HepG2 (cell line): Measurements from ENCODE around the gene MT4. TPM values are rescaled to one million over a fixed set of nuclear protein-coding genes. Genes with fewer than 3 reads are reported as not detected.

Experiments used
- ARNTL ChIP-seq: sonication (generic); formaldehyde crosslinking; IDR thresholded peaks from 2 replicates; pipeline ENCODE4 v1.4.0; 2020; ENCODE audit warnings: mild to moderate bottlenecking, missing genetic modification reagents
- BCL6 ChIP-seq: IDR thresholded peaks from 2 replicates; pipeline ENCODE4 v1.6.1; 2016; ENCODE audit warnings: missing genetic modification reagents, missing compliant biosample characterization
- EED ChIP-seq: sonication (generic); formaldehyde crosslinking; IDR thresholded peaks from 2 replicates; pipeline ENCODE4 v1.5.0; 2020; ENCODE audit warnings: mild to moderate bottlenecking, missing genetic modification reagents
- FOXA3 ChIP-seq: IDR thresholded peaks from 2 replicates; pipeline ENCODE4 v1.6.1; 2016; ENCODE audit warnings: missing genetic modification reagents, missing compliant biosample characterization
- FOXJ3 ChIP-seq: sonication (generic); formaldehyde crosslinking; IDR thresholded peaks from 2 replicates; pipeline ENCODE4 v1.4.0; 2020; ENCODE audit warnings: missing genetic modification reagents, mild to moderate bottlenecking, borderline replicate concordance
- GATA4 ChIP-seq: sonication (generic); IDR thresholded peaks from 2 replicates; pipeline ENCODE4 v1.6.1; 2016; ENCODE audit warnings: antibody characterized with exemption, low read depth, borderline replicate concordance
- HOXA3 ChIP-seq: sonication (generic); formaldehyde crosslinking; IDR thresholded peaks from 2 replicates; pipeline ENCODE4 v1.5.0; 2020; ENCODE audit warnings: missing genetic modification reagents
- MLLT10 ChIP-seq: sonication (generic); formaldehyde crosslinking; IDR thresholded peaks from 2 replicates; pipeline ENCODE4 v1.4.0; 2020; ENCODE audit warnings: missing genetic modification reagents
- MTA3 ChIP-seq: sonication (generic); formaldehyde crosslinking; IDR thresholded peaks from 2 replicates; pipeline ENCODE4 v1.4.0; 2020; ENCODE audit warnings: missing genetic modification reagents
- NR2F1 ChIP-seq, 2 experiments: fragments of 450-650 bp in 1 of 2; formaldehyde crosslinking in 1 of 2; IDR thresholded peaks; 2 replicates each; pipeline versions ENCODE4 v1.5.0 to v1.6.1; 2016 to 2020; ENCODE audit warnings: mild to moderate bottlenecking in 1 of 2, missing compliant biosample characterization in 1 of 2, missing genetic modification reagents in 1 of 2, moderate library complexity in 1 of 2
- PAXIP1 ChIP-seq: sonication (generic); formaldehyde crosslinking; conservative IDR thresholded peaks from 2 replicates; pipeline ENCODE4 v1.4.0; 2020; ENCODE audit warnings: mild to moderate bottlenecking, missing genetic modification reagents, moderate library complexity
- RORA ChIP-seq: sonication (generic); formaldehyde crosslinking; IDR thresholded peaks from 2 replicates; pipeline ENCODE4 v1.5.0; 2020; ENCODE audit warnings: mild to moderate bottlenecking, missing genetic modification reagents, moderate library complexity
- SAP130 ChIP-seq: IDR thresholded peaks from 2 replicates; pipeline ENCODE4 v1.6.1; 2016; ENCODE audit warnings: low read depth
- SETDB1 ChIP-seq: sonication (generic); formaldehyde crosslinking; IDR thresholded peaks from 2 replicates; pipeline ENCODE4 v1.5.1; 2020; ENCODE audit warnings: missing genetic modification reagents, mild to moderate bottlenecking, borderline replicate concordance
- SIN3B ChIP-seq: fragments of 150-350 bp; IDR thresholded peaks from 2 replicates; pipeline ENCODE4 v1.6.1; 2014; ENCODE audit warnings: low read length
- SOX13 ChIP-seq, 3 experiments: fragments of 450-650 bp in 1 of 3; sonication (generic) in 1 of 3; formaldehyde crosslinking in 1 of 3; IDR thresholded peaks in 2 of 3; conservative IDR thresholded peaks in 1 of 3; 2 replicates each; pipeline versions ENCODE4 v1.5.0 to v1.6.1; 2016 to 2020; ENCODE audit warnings: antibody characterized with exemption in 1 of 3, mild to moderate bottlenecking in 1 of 3, missing compliant biosample characterization in 1 of 3, missing genetic modification reagents in 1 of 3, moderate library complexity in 1 of 3
- SOX5 ChIP-seq: IDR thresholded peaks from 2 replicates; pipeline ENCODE4 v1.6.1; 2016; ENCODE audit warnings: borderline replicate concordance
- TOPORS ChIP-seq: sonication (generic); formaldehyde crosslinking; IDR thresholded peaks from 2 replicates; pipeline ENCODE4 v1.8.0; 2023; ENCODE audit warnings: mild to moderate bottlenecking, missing genetic modification reagents
- ZBTB25 ChIP-seq: IDR thresholded peaks from 2 replicates; pipeline ENCODE4 v1.6.1; 2018; ENCODE audit warnings: missing genetic modification reagents
- ZBTB8A ChIP-seq: sonication (generic); formaldehyde crosslinking; IDR thresholded peaks from 2 replicates; pipeline ENCODE4 v1.4.0; 2020; ENCODE audit warnings: mild to moderate bottlenecking, low read depth, missing genetic modification reagents, borderline replicate concordance
- ZFX ChIP-seq: sonication (generic); formaldehyde crosslinking; IDR thresholded peaks from 2 replicates; pipeline ENCODE4 v1.4.0; 2020; ENCODE audit warnings: mild to moderate bottlenecking, low read depth, missing genetic modification reagents, moderate library complexity
- ZMYM3 ChIP-seq: sonication (generic); formaldehyde crosslinking; IDR thresholded peaks from 2 replicates; pipeline ENCODE4 v1.5.1; 2020; ENCODE audit warnings: mild to moderate bottlenecking, missing genetic modification reagents
- ZNF260 ChIP-seq: sonication (generic); formaldehyde crosslinking; IDR thresholded peaks from 2 replicates; pipeline ENCODE4 v1.4.0; 2020; ENCODE audit warnings: missing genetic modification reagents, low read depth, mild to moderate bottlenecking, borderline replicate concordance
- ZNF570 ChIP-seq: sonication (generic); formaldehyde crosslinking; IDR thresholded peaks from 2 replicates; pipeline ENCODE4 v1.4.0; 2020; ENCODE audit warnings: mild to moderate bottlenecking, missing genetic modification reagents, borderline replicate concordance
- ZNF614 ChIP-seq: IDR thresholded peaks from 2 replicates; pipeline ENCODE4 v1.6.1; 2018; ENCODE audit warnings: missing biosample characterization, missing genetic modification reagents, inconsistent platforms, borderline replicate concordance
- polyA plus RNA-seq, 8 experiments: library from polyadenylated mRNA; depleted of rRNA in 3 of 8; stranded (reverse) in 7 of 8; unstranded in 1 of 8; fragments of >200 nt; fragmentation: Illumina TruSeq in 4 of 8; extraction: Trizol in 4 of 8; gene quantifications; 2 replicates each; pipeline versions ENCODE4 v1.2.1 to v1.2.3, GENCODE V29; 2011 to 2016; ENCODE audit warnings: low read depth in 4 of 8, missing spikeins in 1 of 8, mixed read lengths in 1 of 8; ENCODE audit not compliant: insufficient read depth in 1 of 8
- total RNA-seq, 5 experiments: library from RNA; depleted of rRNA; stranded (reverse); fragments of >200 nt; fragmentation: Illumina TruSeq; extraction: Trizol; gene quantifications; 2 replicates each; pipeline ENCODE4 v1.2.3, GENCODE V29; 2016; ENCODE audit warnings: low read depth in 1 of 5

MT4 gene
- total and polyA plus RNA-seq, 2 of the 13 experiments (the other 11 are each of a cell fraction or from before 2014, with no cell fraction given): not detected

- TF ChIP-seq NR2F1 (CRISPR knock-in tag; IDR thresholded peaks at IDR 0.05) (peak; percentile 71 to 80; a peak in 3 of 4 replicates), MLLT10 (CRISPR knock-in tag) (no peak), SOX13 (IDR thresholded peaks at IDR 0.05) (peak; percentile 47; the same call in 1 of the 2 replicates), SOX13 (CRISPR knock-in tag; conservative IDR thresholded peaks at IDR 0.05 in 1 of 2, IDR thresholded peaks at IDR 0.05 in 1 of 2) (peak in 1 of 2 experiments; percentile 78; a peak in 2 of 4 replicates), TOPORS (CRISPR knock-in tag) (no peak), SETDB1 (CRISPR knock-in tag) (no peak), FOXA3 (peak; percentile 79), RORA (CRISPR knock-in tag) (peak; percentile 95; the same call in 1 of the 2 replicates), FOXJ3 (CRISPR knock-in tag) (peak; percentile 77; the same call in 1 of the 2 replicates), ZFX (peak; percentile 78), ZMYM3 (CRISPR knock-in tag) (peak; percentile 84), HOXA3 (CRISPR knock-in tag) (peak; percentile 40), EED (CRISPR knock-in tag) (no peak), ZNF570 (no peak), MTA3 (CRISPR knock-in tag) (no peak), ZBTB25 (CRISPR knock-in tag) (0 out of 2 replicates have a peak, but pooled peaks have one; percentile 12), SAP130 (CRISPR knock-in tag) (peak; percentile 83), ZBTB8A (no peak), ARNTL (CRISPR knock-in tag) (peak; percentile 74; the same call in 1 of the 2 replicates), SOX5 (peak; percentile 83), GATA4 (peak; percentile 78; the same call in 1 of the 2 replicates), ZNF614 (CRISPR knock-in tag) (peak; percentile 89), BCL6 (CRISPR knock-in tag) (peak; percentile 82), SIN3B (no peak), ZNF260 (CRISPR knock-in tag) (no peak), PAXIP1 (peak; percentile 99)
Observed at GRCh38 chr16:56551796-56552738, 12.8 kb upstream of the MT4 start (continued).
